Measurements from ENCODE around the gene PDILT. TPM values are rescaled to one million over a fixed set of nuclear protein-coding genes. Genes with fewer than 3 reads are reported as not detected.
"Not testable (repeated sequence)": the region's sequence is repeated elsewhere in the genome, so short reads cannot be mapped to it uniquely, and the experiment has no call there.

The PDILT gene
- polyA plus RNA-seq, 1 donor from 2014 or later = not detected

- Mint-ChIP-seq H3K27me3 (no peaks in the 10 kb centered on the region), H3K36me3 (no peaks in the 10 kb centered on the region), H3K4me1 (no peaks in the 10 kb centered on the region), H3K27ac (no peak overlapping the region), H3K4me3 (no peak overlapping the region), H3K9me3 (peaks cover 0 to 2% (median 0%) of the 10 kb centered on the region in 3 donors)
Observed at GRCh38 chr16:20329392-20330138, 75.0 kb downstream of the PDILT start.

GRCh38 chr16:20327444-20328041 is 77.0 kb downstream of the PDILT start, which contains the start of gene GP2:
Gene GP2 (minus strand): TSS chr16:20327513. CDS start chr16:20326431, 1,082 bp downstream.
- no peak within 1 kb of the TSS for H3K4me3 Mint-ChIP-seq
- no peak within 1 kb of the TSS for H3K27ac Mint-ChIP-seq
- H3K27me3 Mint-ChIP-seq = no peaks in the 10 kb centered on the region
- peaks cover 0 to 2% (median 0%) of the 10 kb centered on the region in 3 donors for H3K9me3 Mint-ChIP-seq
- H3K36me3 Mint-ChIP-seq = no peaks in the 10 kb centered on the region
- H3K4me1 Mint-ChIP-seq = no peaks in the 10 kb centered on the region

GRCh38 chr16:20326321-20326720 is 78.2 kb downstream of the PDILT start:
- no peaks in the 10 kb centered on the region for H3K36me3 Mint-ChIP-seq
- no peaks in the 10 kb centered on the region for H3K9me3 Mint-ChIP-seq
- no peaks in the 10 kb centered on the region for H3K27me3 Mint-ChIP-seq
- H3K4me1 Mint-ChIP-seq = no peaks in the 10 kb centered on the region
- H3K27ac Mint-ChIP-seq = no peak overlapping the region
- H3K4me3 Mint-ChIP-seq = no peak overlapping the region

GRCh38 chr16:20325005-20325404 is 79.5 kb downstream of the PDILT start:
- Mint-ChIP-seq H3K27ac (no peak overlapping the region), H3K9me3 (no peaks in the 10 kb centered on the region), H3K36me3 (no peaks in the 10 kb centered on the region), H3K4me3 (no peak overlapping the region), H3K4me1 (no peaks in the 10 kb centered on the region), H3K27me3 (no peaks in the 10 kb centered on the region)

GRCh38 chr16:20323591-20324117 is 80.9 kb downstream of the PDILT start:
- H3K27ac Mint-ChIP-seq = no peak overlapping the region
- H3K4me1 Mint-ChIP-seq = no peaks in the 10 kb centered on the region
- H3K4me3 Mint-ChIP-seq = no peak overlapping the region
- no peaks in the 10 kb centered on the region for H3K9me3 Mint-ChIP-seq
- H3K36me3 Mint-ChIP-seq = no peaks in the 10 kb centered on the region
- H3K27me3 Mint-ChIP-seq = peaks cover 2% of the 10 kb centered on the region

GRCh38 chr16:20322696-20323095 is 81.8 kb downstream of the PDILT start:
- no peak overlapping the region for H3K27ac Mint-ChIP-seq
- H3K9me3 Mint-ChIP-seq = no peaks in the 10 kb centered on the region
- no peaks in the 10 kb centered on the region for H3K36me3 Mint-ChIP-seq
- H3K4me3 Mint-ChIP-seq = no peak overlapping the region
- no peaks in the 10 kb centered on the region for H3K4me1 Mint-ChIP-seq
- peaks cover 2% of the 10 kb centered on the region for H3K27me3 Mint-ChIP-seq

GRCh38 chr16:20321671-20322070 is 82.9 kb downstream of the PDILT start:
- Mint-ChIP-seq H3K36me3 (no peaks in the 10 kb centered on the region), H3K27me3 (peaks cover 2% of the 10 kb centered on the region), H3K9me3 (no peaks in the 10 kb centered on the region), H3K4me3 (no peak overlapping the region), H3K4me1 (no peaks in the 10 kb centered on the region), H3K27ac (no peak overlapping the region)

- H3K4me3 Mint-ChIP-seq, H3K27ac Mint-ChIP-seq, H3K36me3 Mint-ChIP-seq, H3K9me3 Mint-ChIP-seq, H3K4me1 Mint-ChIP-seq, H3K27me3 Mint-ChIP-seq: not testable (repeated sequence)
Observed at GRCh38 chr16:20321051-20321450, 83.5 kb downstream of the PDILT start.

GRCh38 chr16:20320592-20320991 is 83.9 kb downstream of the PDILT start:
- Mint-ChIP-seq H3K27ac (no peak overlapping the region), H3K4me1 (no peaks in the 10 kb centered on the region), H3K27me3 (peaks cover 2% of the 10 kb centered on the region), H3K9me3 (no peaks in the 10 kb centered on the region), H3K36me3 (no peaks in the 10 kb centered on the region), H3K4me3 (no peak overlapping the region)

- no peaks in the 10 kb centered on the region for H3K9me3 Mint-ChIP-seq
- no peak overlapping the region for H3K27ac Mint-ChIP-seq
- H3K27me3 Mint-ChIP-seq = peaks cover 2% of the 10 kb centered on the region
- H3K36me3 Mint-ChIP-seq = no peaks in the 10 kb centered on the region
- H3K4me1 Mint-ChIP-seq = no peaks in the 10 kb centered on the region
- H3K4me3 Mint-ChIP-seq = no peak overlapping the region
Observed at GRCh38 chr16:20320178-20320577, 84.4 kb downstream of the PDILT start.

GRCh38 chr16:20319406-20319805 is 85.1 kb downstream of the PDILT start:
- Mint-ChIP-seq H3K27me3 (peaks cover 4% of the 10 kb centered on the region), H3K4me1 (no peaks in the 10 kb centered on the region), H3K36me3 (no peaks in the 10 kb centered on the region), H3K9me3 (no peaks in the 10 kb centered on the region), H3K27ac (no peak overlapping the region), H3K4me3 (no peak overlapping the region)

- Mint-ChIP-seq H3K36me3 (no peaks in the 10 kb centered on the region), H3K4me3 (no peak overlapping the region), H3K4me1 (no peaks in the 10 kb centered on the region), H3K27ac (no peak overlapping the region), H3K9me3 (peaks cover 0 to 1% (median 0%) of the 10 kb centered on the region in 3 donors), H3K27me3 (peaks cover 6% of the 10 kb centered on the region)
Observed at GRCh38 chr16:20318437-20318836, 86.1 kb downstream of the PDILT start.

GRCh38 chr16:20318006-20318405 is 86.5 kb downstream of the PDILT start:
- no peak overlapping the region for H3K4me3 Mint-ChIP-seq
- no peaks in the 10 kb centered on the region for H3K36me3 Mint-ChIP-seq
- peaks cover 0 to 4% (median 0%) of the 10 kb centered on the region in 3 donors for H3K9me3 Mint-ChIP-seq
- H3K27ac Mint-ChIP-seq = no peak overlapping the region
- H3K4me1 Mint-ChIP-seq = no peaks in the 10 kb centered on the region
- H3K27me3 Mint-ChIP-seq = peaks cover 6% of the 10 kb centered on the region

GRCh38 chr16:20317117-20317516 is 87.4 kb downstream of the PDILT start:
- H3K4me1 Mint-ChIP-seq = no peaks in the 10 kb centered on the region
- no peak overlapping the region for H3K4me3 Mint-ChIP-seq
- H3K27ac Mint-ChIP-seq = no peak overlapping the region
- peaks cover 6% of the 10 kb centered on the region for H3K27me3 Mint-ChIP-seq
- peaks cover 0 to 6% (median 0%) of the 10 kb centered on the region in 3 donors for H3K9me3 Mint-ChIP-seq
- no peaks in the 10 kb centered on the region for H3K36me3 Mint-ChIP-seq

GRCh38 chr16:20316715-20317114 is 87.8 kb downstream of the PDILT start:
- Mint-ChIP-seq H3K9me3 (peaks cover 0 to 8% (median 0%) of the 10 kb centered on the region in 3 donors), H3K27me3 (peaks cover 6% of the 10 kb centered on the region), H3K4me1 (no peaks in the 10 kb centered on the region), H3K27ac (no peak overlapping the region), H3K36me3 (no peaks in the 10 kb centered on the region), H3K4me3 (no peak overlapping the region)

GRCh38 chr16:20315764-20316163 is 88.8 kb downstream of the PDILT start:
- no peaks in the 10 kb centered on the region for H3K4me1 Mint-ChIP-seq
- H3K27ac Mint-ChIP-seq = no peak overlapping the region
- peaks cover 0 to 8% (median 0%) of the 10 kb centered on the region in 3 donors for H3K9me3 Mint-ChIP-seq
- no peak overlapping the region for H3K4me3 Mint-ChIP-seq
- H3K36me3 Mint-ChIP-seq = no peaks in the 10 kb centered on the region
- peaks cover 6% of the 10 kb centered on the region for H3K27me3 Mint-ChIP-seq
